ENCODE data around the gene GTF2F2.

Gene GTF2F2

GRCh38 chr13:45232591-45232990 lies 112.3 kb downstream of the GTF2F2 start:
- no peak overlapping the region for H3K27ac ChIP-seq (replicated peaks)
- no peaks in the 10 kb centered on the region for H3K27me3 ChIP-seq (ENCODE audit: insufficient read depth, poor library complexity, severe bottlenecking)
- no peak for DNase-seq (ENCODE audit: low read depth in 1 of 2, low spot score in 1 of 2)
- TF ChIP-seq SPI1 (IDR thresholded peaks at IDR 0.05; ENCODE audit: borderline replicate concordance, low read depth) = no peak
- TF ChIP-seq REST (IDR thresholded peaks at IDR 0.05; ENCODE audit: insufficient replicate concordance, low read depth) = no peak
- no peak for TF ChIP-seq GABPA (IDR thresholded peaks at IDR 0.05; ENCODE audit: low read depth)
- H3K4me3 ChIP-seq (replicated peaks; ENCODE audit: insufficient read depth, low read length) = no peak overlapping the region

GRCh38 chr13:45238945-45239795 lies 118.9 kb downstream of the GTF2F2 start:
- Histone ChIP-seq H3K27ac (replicated peaks) (no peak overlapping the region), H3K4me3 (replicated peaks; ENCODE audit: insufficient read depth, low read length) (no peak overlapping the region), H3K27me3 (ENCODE audit: insufficient read depth, poor library complexity, severe bottlenecking) (no peaks in the 10 kb centered on the region)
- TF ChIP-seq POLR2AphosphoS5 (IDR thresholded peaks at IDR 0.05; ENCODE audit: low read depth) (no peak), SPI1 (IDR thresholded peaks at IDR 0.05; ENCODE audit: borderline replicate concordance, low read depth) (no peak), CTCF (IDR thresholded peaks at IDR 0.05; ENCODE audit: insufficient read depth, low read length) (no peak), REST (IDR thresholded peaks at IDR 0.05; ENCODE audit: insufficient replicate concordance, low read depth) (no peak), GABPA (IDR thresholded peaks at IDR 0.05; ENCODE audit: low read depth) (no peak)
- no peak for DNase-seq (ENCODE audit: low read depth in 1 of 2, low spot score in 1 of 2)

GRCh38 chr13:45240143-45240542 lies 119.8 kb downstream of the GTF2F2 start:
- TF ChIP-seq REST (IDR thresholded peaks at IDR 0.05; ENCODE audit: insufficient replicate concordance, low read depth) = no peak
- TF ChIP-seq SPI1 (IDR thresholded peaks at IDR 0.05; ENCODE audit: borderline replicate concordance, low read depth) = no peak
- TF ChIP-seq POLR2AphosphoS5 (IDR thresholded peaks at IDR 0.05; ENCODE audit: low read depth) = no peak
- TF ChIP-seq CTCF (IDR thresholded peaks at IDR 0.05; ENCODE audit: insufficient read depth, low read length) = no peak
- no peak for DNase-seq (ENCODE audit: low read depth in 1 of 2, low spot score in 1 of 2)
- Histone ChIP-seq H3K27me3 (ENCODE audit: insufficient read depth, poor library complexity, severe bottlenecking) (no peaks in the 10 kb centered on the region), H3K4me3 (replicated peaks; ENCODE audit: insufficient read depth, low read length) (no peak overlapping the region), H3K27ac (replicated peaks) (no peak overlapping the region)
